Gastroesophageal sphincter (tissue), 3 donors: ENCODE data around the gene PDLIM3.

Experiments used
- EP300 ChIP-seq: sonication (generic); formaldehyde crosslinking; IDR thresholded peaks from one replicate; pipeline ENCODE4 v1.6.1; 2017; ENCODE audit warnings: antibody characterized with exemption, mild to moderate bottlenecking
- POLR2A ChIP-seq, 2 donors: fragments of 450-650 bp; IDR thresholded peaks; one replicate each; pipeline ENCODE4 v1.6.1; 2017; ENCODE audit warnings: antibody characterized with exemption in 2 of 2, mild to moderate bottlenecking in 2 of 2, moderate library complexity in 1 of 2
- TF ChIP-seq, protein P1 (sequence below), 4 experiments: fragments of 200-600 bp in 2 of 4; fragments of 450-650 bp in 2 of 4; sonication (generic) in 1 of 4; IDR thresholded peaks; one replicate each; pipeline ENCODE4 v1.5.1; 2017 to 2019; ENCODE audit warnings: antibody characterized with exemption in 4 of 4, mild to moderate bottlenecking in 2 of 4, moderate library complexity in 2 of 4

DNA sequence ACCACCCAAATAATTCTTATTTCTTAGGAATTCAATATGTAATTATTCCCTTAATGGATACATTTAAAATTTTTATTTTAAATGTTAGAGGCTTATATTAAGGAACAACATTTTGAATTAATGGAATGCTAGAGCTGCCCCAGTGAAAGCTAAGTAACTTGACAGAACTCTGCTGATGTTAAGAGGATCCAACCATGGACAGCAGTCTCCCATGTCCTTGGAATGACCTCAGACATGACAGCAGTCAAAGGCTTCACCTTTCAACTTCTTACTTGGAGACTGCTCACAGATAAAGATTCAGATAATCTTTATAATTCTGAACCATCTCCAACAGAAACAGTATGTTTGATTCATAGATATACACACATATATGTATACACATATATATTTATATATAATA, 17.2 kb downstream of the PDLIM3 start:
- TF ChIP-seq POLR2A (IDR thresholded peaks at IDR 0.05) (no peak), EP300 (no peak)
- TF ChIP-seq, protein P1, sequence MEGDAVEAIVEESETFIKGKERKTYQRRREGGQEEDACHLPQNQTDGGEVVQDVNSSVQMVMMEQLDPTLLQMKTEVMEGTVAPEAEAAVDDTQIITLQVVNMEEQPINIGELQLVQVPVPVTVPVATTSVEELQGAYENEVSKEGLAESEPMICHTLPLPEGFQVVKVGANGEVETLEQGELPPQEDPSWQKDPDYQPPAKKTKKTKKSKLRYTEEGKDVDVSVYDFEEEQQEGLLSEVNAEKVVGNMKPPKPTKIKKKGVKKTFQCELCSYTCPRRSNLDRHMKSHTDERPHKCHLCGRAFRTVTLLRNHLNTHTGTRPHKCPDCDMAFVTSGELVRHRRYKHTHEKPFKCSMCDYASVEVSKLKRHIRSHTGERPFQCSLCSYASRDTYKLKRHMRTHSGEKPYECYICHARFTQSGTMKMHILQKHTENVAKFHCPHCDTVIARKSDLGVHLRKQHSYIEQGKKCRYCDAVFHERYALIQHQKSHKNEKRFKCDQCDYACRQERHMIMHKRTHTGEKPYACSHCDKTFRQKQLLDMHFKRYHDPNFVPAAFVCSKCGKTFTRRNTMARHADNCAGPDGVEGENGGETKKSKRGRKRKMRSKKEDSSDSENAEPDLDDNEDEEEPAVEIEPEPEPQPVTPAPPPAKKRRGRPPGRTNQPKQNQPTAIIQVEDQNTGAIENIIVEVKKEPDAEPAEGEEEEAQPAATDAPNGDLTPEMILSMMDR (IDR thresholded peaks at IDR 0.05), result no peak
